HEK293 (cell line): Measurements from ENCODE around the gene CNPY1.

Source experiments
- BCL11A ChIP-seq: fragments of 450-650 bp; formaldehyde crosslinking; IDR thresholded peaks from 2 replicates; pipeline ENCODE4 v1.5.1; 2016; ENCODE audit warnings: low read depth, missing biosample characterization, missing genetic modification characterization
- GLIS1 ChIP-seq: fragments of 450-650 bp; formaldehyde crosslinking; IDR thresholded peaks from 2 replicates; pipeline ENCODE4 v1.5.1; 2016; ENCODE audit warnings: missing biosample characterization, missing genetic modification characterization
- IKZF3 ChIP-seq: fragments of 450-650 bp; IDR thresholded peaks from 2 replicates; pipeline ENCODE4 v1.5.0; 2018; ENCODE audit warnings: missing biosample characterization, mild to moderate bottlenecking, missing genetic modification characterization, moderate library complexity
- KLF7 ChIP-seq: fragments of 450-650 bp; formaldehyde crosslinking; IDR thresholded peaks from 2 replicates; pipeline ENCODE4 v1.5.1; 2016; ENCODE audit warnings: missing biosample characterization, missing genetic modification characterization, borderline replicate concordance
- KLF8 ChIP-seq: fragments of 450-650 bp; formaldehyde crosslinking; IDR thresholded peaks from 2 replicates; pipeline ENCODE4 v1.5.1; 2016; ENCODE audit warnings: missing biosample characterization, missing genetic modification characterization
- SCRT2 ChIP-seq: fragments of 450-650 bp; formaldehyde crosslinking; IDR thresholded peaks from 2 replicates; pipeline ENCODE4 v1.5.1; 2016; ENCODE audit warnings: missing biosample characterization, missing genetic modification characterization
- ZBTB17 ChIP-seq: fragments of 450-650 bp; formaldehyde crosslinking; IDR thresholded peaks from 2 replicates; pipeline ENCODE4 v1.5.1; 2016; ENCODE audit warnings: missing biosample characterization, missing genetic modification characterization
- ZBTB20 ChIP-seq: fragments of 450-650 bp; formaldehyde crosslinking; IDR thresholded peaks from 2 replicates; pipeline ENCODE4 v1.5.1; 2016; ENCODE audit warnings: missing biosample characterization, missing genetic modification characterization
- ZEB2 ChIP-seq: fragments of 450-650 bp; formaldehyde crosslinking; IDR thresholded peaks from 2 replicates; pipeline ENCODE4 v1.5.1; 2016; ENCODE audit warnings: missing biosample characterization, missing genetic modification characterization
- ZNF138 ChIP-seq: fragments of 450-650 bp; formaldehyde crosslinking; IDR thresholded peaks from 2 replicates; pipeline ENCODE4 v1.5.1; 2016; ENCODE audit warnings: missing biosample characterization, missing genetic modification characterization, borderline replicate concordance
- ZNF16 ChIP-seq: fragments of 450-650 bp; formaldehyde crosslinking; IDR thresholded peaks from 2 replicates; pipeline ENCODE4 v1.5.1; 2016; ENCODE audit warnings: low read depth, missing biosample characterization, missing genetic modification characterization
- ZNF341 ChIP-seq: fragments of 450-650 bp; formaldehyde crosslinking; IDR thresholded peaks from 2 replicates; pipeline ENCODE4; 2016; ENCODE audit warnings: low read depth, missing biosample characterization, missing genetic modification characterization
- ZNF404 ChIP-seq: fragments of 450-650 bp; formaldehyde crosslinking; IDR thresholded peaks from 2 replicates; pipeline ENCODE4 v1.5.1; 2017; ENCODE audit warnings: missing biosample characterization, missing genetic modification characterization
- ZNF473 ChIP-seq: fragments of 450-650 bp; formaldehyde crosslinking; IDR thresholded peaks from 2 replicates; pipeline ENCODE4 v1.5.1; 2017; ENCODE audit warnings: missing biosample characterization, missing genetic modification characterization
- ZNF544 ChIP-seq: fragments of 450-650 bp; formaldehyde crosslinking; IDR thresholded peaks from 2 replicates; pipeline ENCODE4 v1.5.0; 2017; ENCODE audit warnings: missing biosample characterization, missing genetic modification characterization
- ZNF610 ChIP-seq: fragments of 450-650 bp; formaldehyde crosslinking; IDR thresholded peaks from 2 replicates; pipeline ENCODE4 v1.5.1; 2016; ENCODE audit warnings: missing biosample characterization, missing genetic modification characterization, borderline replicate concordance
- ZNF660 ChIP-seq: fragments of 450-650 bp; IDR thresholded peaks from 2 replicates; pipeline ENCODE4 v1.5.1; 2018; ENCODE audit warnings: missing biosample characterization, mild to moderate bottlenecking, missing genetic modification characterization
- ZNF701 ChIP-seq: fragments of 450-650 bp; formaldehyde crosslinking; IDR thresholded peaks from 2 replicates; pipeline ENCODE4 v1.5.1; 2016; ENCODE audit warnings: missing biosample characterization, missing genetic modification characterization
- ZNF76 ChIP-seq: fragments of 450-650 bp; formaldehyde crosslinking; IDR thresholded peaks from 2 replicates; pipeline ENCODE4; 2016; ENCODE audit warnings: low read depth, missing biosample characterization, missing genetic modification characterization, borderline replicate concordance
- ZNF768 ChIP-seq: fragments of 450-650 bp; formaldehyde crosslinking; IDR thresholded peaks from 2 replicates; pipeline ENCODE4 v1.5.1; 2018; ENCODE audit warnings: missing biosample characterization, mild to moderate bottlenecking, missing genetic modification characterization
- ZNF777 ChIP-seq: fragments of 450-650 bp; formaldehyde crosslinking; IDR thresholded peaks from 2 replicates; pipeline ENCODE4 v1.5.1; 2017; ENCODE audit warnings: missing biosample characterization, missing genetic modification characterization, borderline replicate concordance
- ZNF791 ChIP-seq: fragments of 450-650 bp; formaldehyde crosslinking; IDR thresholded peaks from 2 replicates; pipeline ENCODE4 v1.5.1; 2016; ENCODE audit warnings: missing biosample characterization, missing genetic modification characterization
- ZSCAN23 ChIP-seq: fragments of 450-650 bp; formaldehyde crosslinking; IDR thresholded peaks from 2 replicates; pipeline ENCODE4 v1.5.1; 2016; ENCODE audit warnings: missing biosample characterization, missing genetic modification characterization
- TF ChIP-seq, protein P1 (sequence below): fragments of 450-650 bp; formaldehyde crosslinking; IDR thresholded peaks from 2 replicates; pipeline ENCODE4 v1.5.1; 2016; ENCODE audit warnings: missing biosample characterization, missing genetic modification characterization
- TF ChIP-seq, protein P2 (sequence below): fragments of 450-650 bp; formaldehyde crosslinking; IDR thresholded peaks from 2 replicates; pipeline ENCODE4 v1.5.1; 2016; ENCODE audit warnings: missing biosample characterization, missing genetic modification characterization
- TF ChIP-seq, protein P3 (sequence below): fragments of 450-650 bp; formaldehyde crosslinking; IDR thresholded peaks from 2 replicates; pipeline ENCODE4 v1.5.1; 2017; ENCODE audit warnings: missing biosample characterization, missing genetic modification characterization
- TF ChIP-seq, protein P4 (sequence below): fragments of 450-650 bp; formaldehyde crosslinking; IDR thresholded peaks from 2 replicates; pipeline ENCODE4 v1.5.1; 2016; ENCODE audit warnings: missing biosample characterization, missing genetic modification characterization, borderline replicate concordance
- TF ChIP-seq, protein P5 (sequence below): fragments of 450-650 bp; IDR thresholded peaks from 2 replicates; pipeline ENCODE4 v1.5.1; 2018; ENCODE audit warnings: missing biosample characterization, mild to moderate bottlenecking, missing genetic modification characterization

Gene CNPY1

DNA sequence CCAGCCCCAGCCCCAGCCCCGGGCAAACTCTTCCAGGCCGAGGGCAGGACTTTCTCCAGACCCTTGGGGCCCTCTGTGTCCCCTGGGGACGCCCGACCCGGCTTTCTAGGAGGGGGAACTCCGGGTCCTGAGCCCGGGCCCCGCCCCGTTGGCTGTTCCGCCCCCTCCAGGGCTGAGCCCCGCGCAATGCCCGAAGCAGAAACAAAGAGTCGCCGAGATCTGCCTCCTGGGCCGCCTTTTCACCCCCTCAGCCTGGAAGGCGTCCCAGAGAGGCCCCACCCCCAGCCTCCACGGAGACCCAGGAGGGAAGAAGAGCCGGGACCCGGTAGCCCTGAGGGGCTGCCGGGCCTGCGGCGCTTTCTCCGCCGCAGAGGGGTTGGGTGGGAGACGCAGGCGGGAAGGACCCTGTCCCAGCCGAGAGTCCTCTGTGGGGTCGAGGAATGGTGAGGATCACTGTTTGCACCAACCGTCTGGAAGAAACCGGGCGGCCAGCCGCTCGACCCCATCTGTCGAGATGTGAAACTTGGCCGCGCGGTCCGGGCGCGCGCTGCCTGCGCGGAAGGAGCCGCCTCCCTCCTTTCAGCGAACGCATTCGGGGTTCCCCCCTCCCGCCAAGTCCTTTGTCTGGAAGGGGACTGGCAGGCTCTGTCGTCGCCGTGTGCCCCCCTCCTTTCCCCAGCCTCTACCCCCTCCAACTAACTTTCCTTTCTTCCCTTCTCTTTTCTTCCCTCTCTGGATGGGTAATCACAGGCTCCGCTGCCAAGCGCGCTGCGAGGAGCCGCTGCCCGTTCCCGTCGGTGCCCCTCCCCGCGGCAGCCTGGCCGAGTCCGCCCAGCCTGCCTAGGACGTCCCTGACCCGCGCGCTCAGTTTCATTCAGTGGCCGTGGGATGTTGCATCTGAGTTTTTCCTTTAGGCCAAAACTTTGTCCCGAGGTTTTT lies 78.2 kb downstream of the CNPY1 start (continued):
- TF ChIP-seq, protein P1, sequence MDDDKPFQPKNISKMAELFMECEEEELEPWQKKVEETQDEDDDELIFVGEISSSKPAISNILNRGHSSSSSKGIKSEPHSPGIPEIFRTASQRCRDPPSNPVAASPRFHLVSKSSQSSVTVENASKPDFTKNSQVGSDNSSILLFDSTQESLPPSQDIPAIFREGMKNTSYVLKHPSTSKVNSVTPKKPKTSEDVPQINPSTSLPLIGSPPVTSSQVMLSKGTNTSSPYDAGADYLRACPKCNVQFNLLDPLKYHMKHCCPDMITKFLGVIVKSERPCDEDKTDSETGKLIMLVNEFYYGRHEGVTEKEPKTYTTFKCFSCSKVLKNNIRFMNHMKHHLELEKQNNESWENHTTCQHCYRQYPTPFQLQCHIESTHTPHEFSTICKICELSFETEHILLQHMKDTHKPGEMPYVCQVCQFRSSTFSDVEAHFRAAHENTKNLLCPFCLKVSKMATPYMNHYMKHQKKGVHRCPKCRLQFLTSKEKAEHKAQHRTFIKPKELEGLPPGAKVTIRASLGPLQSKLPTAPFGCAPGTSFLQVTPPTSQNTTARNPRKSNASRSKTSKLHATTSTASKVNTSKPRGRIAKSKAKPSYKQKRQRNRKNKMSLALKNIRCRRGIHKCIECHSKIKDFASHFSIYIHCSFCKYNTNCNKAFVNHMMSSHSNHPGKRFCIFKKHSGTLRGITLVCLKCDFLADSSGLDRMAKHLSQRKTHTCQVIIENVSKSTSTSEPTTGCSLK (tag by site-specific recombination): no peak
- TF ChIP-seq GLIS1 (tag by site-specific recombination) (peak; percentile 90), ZNF544 (tag by site-specific recombination) (no peak), ZBTB20 (tag by site-specific recombination) (peak; percentile 78; the same call in 1 of the 2 replicates), KLF8 (tag by site-specific recombination) (peak; percentile 37; the same call in 1 of the 2 replicates), KLF7 (no peak), ZEB2 (tag by site-specific recombination) (peak; percentile 32; the same call in 1 of the 2 replicates), ZNF791 (tag by site-specific recombination) (no peak), ZNF138 (no peak), ZSCAN23 (tag by site-specific recombination) (no peak), ZNF610 (tag by site-specific recombination) (no peak), SCRT2 (tag by site-specific recombination) (no peak), IKZF3 (tag by site-specific recombination) (no peak), ZNF701 (tag by site-specific recombination) (no peak), ZNF404 (tag by site-specific recombination) (no peak), ZNF473 (tag by site-specific recombination) (no peak), ZNF341 (tag by site-specific recombination) (peak; percentile 89), ZNF16 (tag by site-specific recombination) (no peak), ZNF768 (tag by site-specific recombination) (no peak), ZNF660 (tag by site-specific recombination) (0 out of 2 replicates have a peak, but pooled peaks have one; percentile 24), BCL11A (tag by site-specific recombination) (no peak), ZNF777 (tag by site-specific recombination) (0 out of 2 replicates have a peak, but pooled peaks have one; percentile 9), ZNF76 (tag by site-specific recombination) (no peak), ZBTB17 (tag by site-specific recombination) (peak; percentile 94)
- TF ChIP-seq, protein P2, sequence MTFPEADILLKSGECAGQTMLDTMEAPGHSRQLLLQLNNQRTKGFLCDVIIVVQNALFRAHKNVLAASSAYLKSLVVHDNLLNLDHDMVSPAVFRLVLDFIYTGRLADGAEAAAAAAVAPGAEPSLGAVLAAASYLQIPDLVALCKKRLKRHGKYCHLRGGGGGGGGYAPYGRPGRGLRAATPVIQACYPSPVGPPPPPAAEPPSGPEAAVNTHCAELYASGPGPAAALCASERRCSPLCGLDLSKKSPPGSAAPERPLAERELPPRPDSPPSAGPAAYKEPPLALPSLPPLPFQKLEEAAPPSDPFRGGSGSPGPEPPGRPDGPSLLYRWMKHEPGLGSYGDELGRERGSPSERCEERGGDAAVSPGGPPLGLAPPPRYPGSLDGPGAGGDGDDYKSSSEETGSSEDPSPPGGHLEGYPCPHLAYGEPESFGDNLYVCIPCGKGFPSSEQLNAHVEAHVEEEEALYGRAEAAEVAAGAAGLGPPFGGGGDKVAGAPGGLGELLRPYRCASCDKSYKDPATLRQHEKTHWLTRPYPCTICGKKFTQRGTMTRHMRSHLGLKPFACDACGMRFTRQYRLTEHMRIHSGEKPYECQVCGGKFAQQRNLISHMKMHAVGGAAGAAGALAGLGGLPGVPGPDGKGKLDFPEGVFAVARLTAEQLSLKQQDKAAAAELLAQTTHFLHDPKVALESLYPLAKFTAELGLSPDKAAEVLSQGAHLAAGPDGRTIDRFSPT: peak; percentile 52
- TF ChIP-seq, protein P3, sequence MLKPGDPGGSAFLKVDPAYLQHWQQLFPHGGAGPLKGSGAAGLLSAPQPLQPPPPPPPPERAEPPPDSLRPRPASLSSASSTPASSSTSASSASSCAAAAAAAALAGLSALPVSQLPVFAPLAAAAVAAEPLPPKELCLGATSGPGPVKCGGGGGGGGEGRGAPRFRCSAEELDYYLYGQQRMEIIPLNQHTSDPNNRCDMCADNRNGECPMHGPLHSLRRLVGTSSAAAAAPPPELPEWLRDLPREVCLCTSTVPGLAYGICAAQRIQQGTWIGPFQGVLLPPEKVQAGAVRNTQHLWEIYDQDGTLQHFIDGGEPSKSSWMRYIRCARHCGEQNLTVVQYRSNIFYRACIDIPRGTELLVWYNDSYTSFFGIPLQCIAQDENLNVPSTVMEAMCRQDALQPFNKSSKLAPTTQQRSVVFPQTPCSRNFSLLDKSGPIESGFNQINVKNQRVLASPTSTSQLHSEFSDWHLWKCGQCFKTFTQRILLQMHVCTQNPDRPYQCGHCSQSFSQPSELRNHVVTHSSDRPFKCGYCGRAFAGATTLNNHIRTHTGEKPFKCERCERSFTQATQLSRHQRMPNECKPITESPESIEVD (tag by site-specific recombination): no peak
- TF ChIP-seq, protein P4, sequence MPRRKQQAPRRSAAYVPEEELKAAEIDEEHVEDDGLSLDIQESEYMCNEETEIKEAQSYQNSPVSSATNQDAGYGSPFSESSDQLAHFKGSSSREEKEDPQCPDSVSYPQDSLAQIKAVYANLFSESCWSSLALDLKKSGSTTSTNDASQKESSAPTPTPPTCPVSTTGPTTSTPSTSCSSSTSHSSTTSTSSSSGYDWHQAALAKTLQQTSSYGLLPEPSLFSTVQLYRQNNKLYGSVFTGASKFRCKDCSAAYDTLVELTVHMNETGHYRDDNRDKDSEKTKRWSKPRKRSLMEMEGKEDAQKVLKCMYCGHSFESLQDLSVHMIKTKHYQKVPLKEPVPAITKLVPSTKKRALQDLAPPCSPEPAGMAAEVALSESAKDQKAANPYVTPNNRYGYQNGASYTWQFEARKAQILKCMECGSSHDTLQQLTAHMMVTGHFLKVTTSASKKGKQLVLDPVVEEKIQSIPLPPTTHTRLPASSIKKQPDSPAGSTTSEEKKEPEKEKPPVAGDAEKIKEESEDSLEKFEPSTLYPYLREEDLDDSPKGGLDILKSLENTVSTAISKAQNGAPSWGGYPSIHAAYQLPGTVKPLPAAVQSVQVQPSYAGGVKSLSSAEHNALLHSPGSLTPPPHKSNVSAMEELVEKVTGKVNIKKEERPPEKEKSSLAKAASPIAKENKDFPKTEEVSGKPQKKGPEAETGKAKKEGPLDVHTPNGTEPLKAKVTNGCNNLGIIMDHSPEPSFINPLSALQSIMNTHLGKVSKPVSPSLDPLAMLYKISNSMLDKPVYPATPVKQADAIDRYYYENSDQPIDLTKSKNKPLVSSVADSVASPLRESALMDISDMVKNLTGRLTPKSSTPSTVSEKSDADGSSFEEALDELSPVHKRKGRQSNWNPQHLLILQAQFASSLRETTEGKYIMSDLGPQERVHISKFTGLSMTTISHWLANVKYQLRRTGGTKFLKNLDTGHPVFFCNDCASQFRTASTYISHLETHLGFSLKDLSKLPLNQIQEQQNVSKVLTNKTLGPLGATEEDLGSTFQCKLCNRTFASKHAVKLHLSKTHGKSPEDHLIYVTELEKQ: no peak
- TF ChIP-seq, protein P5, sequence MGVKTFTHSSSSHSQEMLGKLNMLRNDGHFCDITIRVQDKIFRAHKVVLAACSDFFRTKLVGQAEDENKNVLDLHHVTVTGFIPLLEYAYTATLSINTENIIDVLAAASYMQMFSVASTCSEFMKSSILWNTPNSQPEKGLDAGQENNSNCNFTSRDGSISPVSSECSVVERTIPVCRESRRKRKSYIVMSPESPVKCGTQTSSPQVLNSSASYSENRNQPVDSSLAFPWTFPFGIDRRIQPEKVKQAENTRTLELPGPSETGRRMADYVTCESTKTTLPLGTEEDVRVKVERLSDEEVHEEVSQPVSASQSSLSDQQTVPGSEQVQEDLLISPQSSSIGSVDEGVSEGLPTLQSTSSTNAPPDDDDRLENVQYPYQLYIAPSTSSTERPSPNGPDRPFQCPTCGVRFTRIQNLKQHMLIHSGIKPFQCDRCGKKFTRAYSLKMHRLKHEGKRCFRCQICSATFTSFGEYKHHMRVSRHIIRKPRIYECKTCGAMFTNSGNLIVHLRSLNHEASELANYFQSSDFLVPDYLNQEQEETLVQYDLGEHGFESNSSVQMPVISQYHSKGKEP: no peak
